ENCODE results near the gene MIA3.

GRCh38 chr1:222624214-222624613, 6.3 kb downstream of the MIA3 start:
- no peak for TF ChIP-seq CTCF (IDR thresholded peaks at IDR 0.05; ENCODE audit: poor library complexity)
- no peak for TF ChIP-seq EZH2 (IDR thresholded peaks at IDR 0.05; ENCODE audit: borderline replicate concordance)
